ENCODE data around the gene PTPN1.

PTPN1 gene

GRCh38 chr20:50630578-50631263, 120.5 kb downstream of the PTPN1 start:
- TF ChIP-seq, protein P1, sequence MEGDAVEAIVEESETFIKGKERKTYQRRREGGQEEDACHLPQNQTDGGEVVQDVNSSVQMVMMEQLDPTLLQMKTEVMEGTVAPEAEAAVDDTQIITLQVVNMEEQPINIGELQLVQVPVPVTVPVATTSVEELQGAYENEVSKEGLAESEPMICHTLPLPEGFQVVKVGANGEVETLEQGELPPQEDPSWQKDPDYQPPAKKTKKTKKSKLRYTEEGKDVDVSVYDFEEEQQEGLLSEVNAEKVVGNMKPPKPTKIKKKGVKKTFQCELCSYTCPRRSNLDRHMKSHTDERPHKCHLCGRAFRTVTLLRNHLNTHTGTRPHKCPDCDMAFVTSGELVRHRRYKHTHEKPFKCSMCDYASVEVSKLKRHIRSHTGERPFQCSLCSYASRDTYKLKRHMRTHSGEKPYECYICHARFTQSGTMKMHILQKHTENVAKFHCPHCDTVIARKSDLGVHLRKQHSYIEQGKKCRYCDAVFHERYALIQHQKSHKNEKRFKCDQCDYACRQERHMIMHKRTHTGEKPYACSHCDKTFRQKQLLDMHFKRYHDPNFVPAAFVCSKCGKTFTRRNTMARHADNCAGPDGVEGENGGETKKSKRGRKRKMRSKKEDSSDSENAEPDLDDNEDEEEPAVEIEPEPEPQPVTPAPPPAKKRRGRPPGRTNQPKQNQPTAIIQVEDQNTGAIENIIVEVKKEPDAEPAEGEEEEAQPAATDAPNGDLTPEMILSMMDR (IDR thresholded peaks at IDR 0.05), result no peak
- H3K36me3 ChIP-seq, result no peaks in the 10 kb centered on the region
- peaks cover under 1 to 2% of the 10 kb centered on the region in 2 experiments for H3K4me1 ChIP-seq (ENCODE audit: control insufficient read depth in 1 of 2, insufficient read depth in 1 of 2, low read depth in 1 of 2, low read length in 1 of 2)
- no peaks in the 10 kb centered on the region for H3K27me3 ChIP-seq
- no peak overlapping the region for H3K27ac ChIP-seq
- H3K9me3 ChIP-seq, result no peaks in the 10 kb centered on the region
- no peak overlapping the region for H3K4me3 ChIP-seq (ENCODE audit: low read depth in 1 of 2, low read length in 1 of 2)

DNA sequence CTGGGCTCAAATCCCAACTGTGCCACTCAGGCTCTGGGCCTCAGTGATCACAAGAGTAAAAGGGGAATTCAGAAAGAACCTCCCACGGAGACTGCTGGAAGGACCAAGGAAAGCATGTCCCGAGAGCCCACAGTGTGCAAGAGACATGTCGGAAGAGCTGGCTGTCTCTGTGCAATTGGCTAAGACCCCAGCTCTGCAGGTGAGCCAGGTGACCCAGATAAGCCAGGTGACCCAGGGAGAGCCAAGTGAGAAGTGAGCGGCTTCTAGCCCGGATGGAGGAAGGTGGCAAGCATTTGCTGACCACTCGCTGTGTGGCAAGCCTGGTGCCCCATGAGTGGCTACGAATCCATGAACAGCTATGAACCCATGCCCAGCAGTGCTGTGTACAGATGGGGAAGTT, 122.1 kb downstream of the PTPN1 start:
- TF ChIP-seq, protein P1 (IDR thresholded peaks at IDR 0.05), result no peak
- Histone ChIP-seq H3K4me1 (ENCODE audit: control insufficient read depth in 1 of 2, insufficient read depth in 1 of 2, low read depth in 1 of 2, low read length in 1 of 2) (peaks cover 7 to 15% of the 10 kb centered on the region in 2 experiments), H3K27ac (no peak overlapping the region), H3K9me3 (no peaks in the 10 kb centered on the region), H3K27me3 (no peaks in the 10 kb centered on the region), H3K4me3 (ENCODE audit: low read depth in 1 of 2, low read length in 1 of 2) (no peak overlapping the region), H3K36me3 (no peaks in the 10 kb centered on the region)

- TF ChIP-seq, protein P1 (IDR thresholded peaks at IDR 0.05), result no peak
- no peak overlapping the region for H3K4me3 ChIP-seq (ENCODE audit: low read depth in 1 of 2, low read length in 1 of 2)
- H3K27me3 ChIP-seq, result no peaks in the 10 kb centered on the region
- H3K27ac ChIP-seq, result no peak overlapping the region
- H3K9me3 ChIP-seq, result no peaks in the 10 kb centered on the region
- H3K4me1 ChIP-seq (ENCODE audit: control insufficient read depth in 1 of 2, insufficient read depth in 1 of 2, low read depth in 1 of 2, low read length in 1 of 2), result peaks cover 7 to 15% of the 10 kb centered on the region in 2 experiments
- no peaks in the 10 kb centered on the region for H3K36me3 ChIP-seq
These were observed 122.5 kb downstream of the PTPN1 start for GRCh38 chr20:50632701-50633100.

GRCh38 chr20:50633361-50633760, 123.2 kb downstream of the PTPN1 start:
- TF ChIP-seq, protein P1 (IDR thresholded peaks at IDR 0.05), result no peak
- Histone ChIP-seq H3K27me3 (no peaks in the 10 kb centered on the region), H3K27ac (no peak overlapping the region), H3K9me3 (no peaks in the 10 kb centered on the region), H3K4me3 (ENCODE audit: low read depth in 1 of 2, low read length in 1 of 2) (no peak overlapping the region), H3K4me1 (ENCODE audit: control insufficient read depth in 1 of 2, insufficient read depth in 1 of 2, low read depth in 1 of 2, low read length in 1 of 2) (peaks cover 7 to 15% of the 10 kb centered on the region in 2 experiments), H3K36me3 (no peaks in the 10 kb centered on the region)

DNA sequence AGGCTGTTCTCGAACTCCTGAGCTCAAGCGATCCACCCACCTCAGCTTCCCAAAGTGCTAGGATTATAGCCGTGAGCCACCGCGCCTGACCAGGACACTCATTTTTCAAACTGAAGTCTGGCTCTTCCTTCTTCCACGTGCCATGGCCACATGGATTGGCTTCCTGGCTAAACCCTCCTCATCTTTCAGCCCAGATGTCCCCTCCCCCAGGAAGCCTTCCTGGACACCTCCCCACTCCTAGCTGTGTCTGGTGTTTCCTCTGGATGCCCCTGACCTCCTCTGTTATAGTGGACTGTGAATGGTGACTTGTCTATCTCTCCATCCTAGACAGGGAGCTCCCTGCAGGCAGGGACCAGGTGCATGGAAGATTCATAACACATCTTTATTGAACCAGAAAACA, 124.0 kb downstream of the PTPN1 start:
- H3K27me3 ChIP-seq, result no peaks in the 10 kb centered on the region
- TF ChIP-seq, protein P1 (IDR thresholded peaks at IDR 0.05), result no peak

More for the DNA sequence above, 124.0 kb downstream of the PTPN1 start:
- Histone ChIP-seq H3K9me3 (no peaks in the 10 kb centered on the region), H3K4me3 (ENCODE audit: low read depth in 1 of 2, low read length in 1 of 2) (no peak overlapping the region), H3K4me1 (ENCODE audit: control insufficient read depth in 1 of 2, insufficient read depth in 1 of 2, low read depth in 1 of 2, low read length in 1 of 2) (peaks cover 7 to 15% of the 10 kb centered on the region in 2 experiments), H3K27ac (no peak overlapping the region), H3K36me3 (no peaks in the 10 kb centered on the region)

Data from neutrophil (primary cell).